ENCODE results near the gene ALG8.

The ALG8 gene

GRCh38 chr11:78170874-78171549 lies 31.6 kb upstream of the ALG8 start:
- no peak overlapping the region; the same call in 1 of the 2 replicates for H3K9ac ChIP-seq (ENCODE audit: low read depth, low read length)
- H3K9me3 ChIP-seq (ENCODE audit: insufficient read depth, low read depth, low read length): no peaks in the 10 kb centered on the region
- H3K27ac ChIP-seq (ENCODE audit: low read length): no peak overlapping the region
- no peaks in the 10 kb centered on the region for H3K27me3 ChIP-seq (ENCODE audit: insufficient read depth, low read length)
- no peaks in the 10 kb centered on the region for H3K4me1 ChIP-seq (ENCODE audit: insufficient read depth, low read length)
- H3K36me3 ChIP-seq (ENCODE audit: insufficient read depth, low read depth, low read length): no peaks in the 10 kb centered on the region
- H3K4me3 ChIP-seq (ENCODE audit: low read length): no peak overlapping the region

- Histone ChIP-seq H3K4me1 (ENCODE audit: insufficient read depth, low read length) (no peaks in the 10 kb centered on the region), H3K27ac (ENCODE audit: low read length) (no peak overlapping the region), H3K4me3 (ENCODE audit: low read length) (no peak overlapping the region), H3K9ac (ENCODE audit: low read depth, low read length) (no peak overlapping the region; the same call in 1 of the 2 replicates), H3K36me3 (ENCODE audit: insufficient read depth, low read depth, low read length) (no peaks in the 10 kb centered on the region), H3K9me3 (ENCODE audit: insufficient read depth, low read depth, low read length) (no peaks in the 10 kb centered on the region), H3K27me3 (ENCODE audit: insufficient read depth, low read length) (no peaks in the 10 kb centered on the region)
Observed at GRCh38 chr11:78170413-78170812, 31.0 kb upstream of the ALG8 start.

- Histone ChIP-seq H3K27ac (ENCODE audit: low read length) (no peak overlapping the region), H3K4me3 (ENCODE audit: low read length) (no peak overlapping the region), H3K36me3 (ENCODE audit: insufficient read depth, low read depth, low read length) (no peaks in the 10 kb centered on the region), H3K27me3 (ENCODE audit: insufficient read depth, low read length) (no peaks in the 10 kb centered on the region), H3K9ac (ENCODE audit: low read depth, low read length) (no peak overlapping the region), H3K4me1 (ENCODE audit: insufficient read depth, low read length) (no peaks in the 10 kb centered on the region), H3K9me3 (ENCODE audit: insufficient read depth, low read depth, low read length) (no peaks in the 10 kb centered on the region)
Observed at GRCh38 chr11:78168539-78169477, 29.4 kb upstream of the ALG8 start.

- Histone ChIP-seq H3K36me3 (ENCODE audit: insufficient read depth, low read depth, low read length) (no peaks in the 10 kb centered on the region), H3K9ac (ENCODE audit: low read depth, low read length) (no peak overlapping the region), H3K4me3 (ENCODE audit: low read length) (no peak overlapping the region), H3K27me3 (ENCODE audit: insufficient read depth, low read length) (no peaks in the 10 kb centered on the region; the same call in 1 of the 2 replicates), H3K4me1 (ENCODE audit: insufficient read depth, low read length) (no peaks in the 10 kb centered on the region), H3K27ac (ENCODE audit: low read length) (no peak overlapping the region), H3K9me3 (ENCODE audit: insufficient read depth, low read depth, low read length) (no peaks in the 10 kb centered on the region)
Observed at GRCh38 chr11:78166855-78167469, 27.5 kb upstream of the ALG8 start.

DNA sequence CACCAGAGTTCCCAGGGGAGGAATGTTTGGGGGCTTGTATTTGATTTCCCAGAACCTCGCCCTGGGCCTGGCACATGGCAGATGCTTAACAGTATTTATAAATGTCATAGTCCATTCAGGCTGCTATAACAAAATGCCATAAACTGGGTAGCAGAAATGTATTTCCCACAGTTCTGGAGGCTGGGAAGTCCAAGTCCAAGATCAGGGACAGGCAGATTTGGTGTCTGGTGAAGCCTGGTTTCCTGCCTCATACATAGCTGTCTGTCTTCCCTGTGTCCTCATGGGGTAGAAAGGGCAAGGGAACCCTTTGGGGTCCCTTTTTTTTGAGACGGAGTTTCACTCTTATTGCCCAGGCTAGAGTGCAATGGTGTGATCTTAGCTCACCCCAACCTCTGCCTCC lies 25.0 kb upstream of the ALG8 start:
- H3K36me3 ChIP-seq (ENCODE audit: insufficient read depth, low read depth, low read length): no peaks in the 10 kb centered on the region
- H3K9me3 ChIP-seq (ENCODE audit: insufficient read depth, low read depth, low read length): no peaks in the 10 kb centered on the region
- H3K27me3 ChIP-seq (ENCODE audit: insufficient read depth, low read length): no peaks in the 10 kb centered on the region; the same call in 1 of the 2 replicates
- no peak overlapping the region for H3K4me3 ChIP-seq (ENCODE audit: low read length)
- no peak overlapping the region for H3K9ac ChIP-seq (ENCODE audit: low read depth, low read length)
- H3K4me1 ChIP-seq (ENCODE audit: insufficient read depth, low read length): no peaks in the 10 kb centered on the region
- no peak overlapping the region for H3K27ac ChIP-seq (ENCODE audit: low read length)

DNA sequence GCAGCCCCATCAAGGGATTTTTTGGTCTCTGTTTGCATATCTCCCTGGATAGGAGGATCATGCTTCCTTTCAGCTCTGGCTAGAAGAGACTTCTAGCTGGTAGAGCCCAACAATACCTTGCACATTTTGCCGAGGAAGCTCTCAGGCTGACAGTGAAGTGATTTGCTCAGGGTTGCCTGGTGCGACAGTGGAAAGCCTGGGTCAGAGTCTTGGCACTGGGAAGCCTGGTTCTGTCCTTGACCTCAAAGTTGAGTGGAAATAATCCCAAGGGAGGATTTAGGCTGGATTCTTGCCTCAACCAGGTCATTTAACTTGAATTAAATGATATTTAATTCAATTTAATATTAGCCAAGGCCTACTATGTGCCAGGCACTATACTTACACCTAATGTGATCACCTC lies 24.4 kb upstream of the ALG8 start:
- H3K4me3 ChIP-seq (ENCODE audit: low read length): no peak overlapping the region
- no peaks in the 10 kb centered on the region for H3K4me1 ChIP-seq (ENCODE audit: insufficient read depth, low read length)
- no peaks in the 10 kb centered on the region for H3K36me3 ChIP-seq (ENCODE audit: insufficient read depth, low read depth, low read length)
- no peak overlapping the region for H3K9ac ChIP-seq (ENCODE audit: low read depth, low read length)
- H3K27me3 ChIP-seq (ENCODE audit: insufficient read depth, low read length): no peaks in the 10 kb centered on the region; the same call in 1 of the 2 replicates
- no peak overlapping the region for H3K27ac ChIP-seq (ENCODE audit: low read length)
- H3K9me3 ChIP-seq (ENCODE audit: insufficient read depth, low read depth, low read length): no peaks in the 10 kb centered on the region

- no peak overlapping the region for H3K9ac ChIP-seq (ENCODE audit: low read depth, low read length)
- no peak overlapping the region for H3K4me3 ChIP-seq (ENCODE audit: low read length)
- H3K27ac ChIP-seq (ENCODE audit: low read length): no peak overlapping the region
- no peaks in the 10 kb centered on the region for H3K36me3 ChIP-seq (ENCODE audit: insufficient read depth, low read depth, low read length)
- H3K27me3 ChIP-seq (ENCODE audit: insufficient read depth, low read length): no peaks in the 10 kb centered on the region; the same call in 1 of the 2 replicates
- H3K4me1 ChIP-seq (ENCODE audit: insufficient read depth, low read length): no peaks in the 10 kb centered on the region
- no peaks in the 10 kb centered on the region for H3K9me3 ChIP-seq (ENCODE audit: insufficient read depth, low read depth, low read length)
Observed at GRCh38 chr11:78161962-78162371, 22.5 kb upstream of the ALG8 start.

GRCh38 chr11:78161346-78161745 lies 21.9 kb upstream of the ALG8 start:
- Histone ChIP-seq H3K9ac (ENCODE audit: low read depth, low read length) (no peak overlapping the region), H3K9me3 (ENCODE audit: insufficient read depth, low read depth, low read length) (no peaks in the 10 kb centered on the region), H3K4me3 (ENCODE audit: low read length) (no peak overlapping the region), H3K36me3 (ENCODE audit: insufficient read depth, low read depth, low read length) (no peaks in the 10 kb centered on the region), H3K27me3 (ENCODE audit: insufficient read depth, low read length) (no peaks in the 10 kb centered on the region; the same call in 1 of the 2 replicates), H3K27ac (ENCODE audit: low read length) (no peak overlapping the region), H3K4me1 (ENCODE audit: insufficient read depth, low read length) (peaks cover 5% of the 10 kb centered on the region; the same call in 1 of the 2 replicates)

- H3K9ac ChIP-seq (ENCODE audit: low read depth, low read length): no peak overlapping the region
- no peaks in the 10 kb centered on the region; the same call in 1 of the 2 replicates for H3K27me3 ChIP-seq (ENCODE audit: insufficient read depth, low read length)
- no peaks in the 10 kb centered on the region for H3K36me3 ChIP-seq (ENCODE audit: insufficient read depth, low read depth, low read length)
- no peak overlapping the region for H3K4me3 ChIP-seq (ENCODE audit: low read length)
- H3K4me1 ChIP-seq (ENCODE audit: insufficient read depth, low read length): peaks cover 8% of the 10 kb centered on the region; the same call in 1 of the 2 replicates
- no peaks in the 10 kb centered on the region for H3K9me3 ChIP-seq (ENCODE audit: insufficient read depth, low read depth, low read length)
- H3K27ac ChIP-seq (ENCODE audit: low read length): no peak overlapping the region
Observed at GRCh38 chr11:78160557-78160956, 21.1 kb upstream of the ALG8 start.

GRCh38 chr11:78158987-78159652 lies 19.7 kb upstream of the ALG8 start:
- H3K27ac ChIP-seq (ENCODE audit: low read length): no peak overlapping the region
- H3K36me3 ChIP-seq (ENCODE audit: insufficient read depth, low read depth, low read length): no peaks in the 10 kb centered on the region
- no peak overlapping the region for H3K9ac ChIP-seq (ENCODE audit: low read depth, low read length)
- no peaks in the 10 kb centered on the region for H3K9me3 ChIP-seq (ENCODE audit: insufficient read depth, low read depth, low read length)
- peaks cover 8% of the 10 kb centered on the region; the same call in 1 of the 2 replicates for H3K4me1 ChIP-seq (ENCODE audit: insufficient read depth, low read length)
- no peaks in the 10 kb centered on the region; the same call in 1 of the 2 replicates for H3K27me3 ChIP-seq (ENCODE audit: insufficient read depth, low read length)
- H3K4me3 ChIP-seq (ENCODE audit: low read length): no peak overlapping the region
